Body of pancreas (tissue), 4 donors: Measurements from ENCODE around the gene GALNT17.
"Not testable (repeated sequence)": the region's sequence is repeated elsewhere in the genome, so short reads cannot be mapped to it uniquely, and the experiment has no call there.

Experiments
- CTCF ChIP-seq, 7 experiments: fragments of 450-650 bp in 4 of 7; fragments of 200-600 bp in 3 of 7; sonication (generic) in 3 of 7; IDR thresholded peaks; one replicate each; pipeline ENCODE4 v1.5.1; 2016 to 2019; ENCODE audit warnings: antibody characterized with exemption in 7 of 7
- POLR2A ChIP-seq, 3 donors: fragments of 450-650 bp; IDR thresholded peaks; one replicate each; pipeline ENCODE4 v1.6.1; 2016; ENCODE audit warnings: antibody characterized with exemption in 3 of 3, mild to moderate bottlenecking in 2 of 3

GRCh38 chr7:71262834-71263233 is 130.9 kb downstream of the GALNT17 start:
- TF ChIP-seq CTCF, POLR2A (IDR thresholded peaks at IDR 0.05): not testable (repeated sequence)
